HG03196 (cell line): ENCODE data around the gene ADARB1.

Experiments
- ATAC-seq: cut with Tn5 transposase; IDR thresholded peaks from one replicate; pipeline ENCODE4 v1.9.1; 2021; ENCODE audit not compliant: unreplicated experiment

ADARB1 gene

DNA sequence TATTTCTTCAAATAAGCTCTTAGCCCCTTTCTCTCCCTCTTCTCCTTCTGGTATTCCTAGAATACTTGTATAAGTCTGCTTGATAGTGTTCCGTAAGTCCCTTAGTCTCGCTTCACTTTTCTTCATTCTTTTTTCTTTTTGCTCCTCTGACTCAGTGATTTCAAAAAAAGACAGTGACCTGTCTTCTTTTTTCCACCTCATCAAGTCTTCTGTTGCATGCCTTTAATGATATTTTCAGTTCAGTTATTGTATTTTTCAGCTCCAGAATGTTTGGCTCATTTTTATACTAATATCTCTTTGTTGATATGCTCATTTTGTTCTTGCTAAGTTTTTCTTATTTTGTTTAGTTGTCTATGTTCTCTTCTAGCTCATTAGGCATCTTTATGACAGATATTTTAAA, 115.6 kb downstream of the ADARB1 start:
- ATAC-seq, result no peak

DNA sequence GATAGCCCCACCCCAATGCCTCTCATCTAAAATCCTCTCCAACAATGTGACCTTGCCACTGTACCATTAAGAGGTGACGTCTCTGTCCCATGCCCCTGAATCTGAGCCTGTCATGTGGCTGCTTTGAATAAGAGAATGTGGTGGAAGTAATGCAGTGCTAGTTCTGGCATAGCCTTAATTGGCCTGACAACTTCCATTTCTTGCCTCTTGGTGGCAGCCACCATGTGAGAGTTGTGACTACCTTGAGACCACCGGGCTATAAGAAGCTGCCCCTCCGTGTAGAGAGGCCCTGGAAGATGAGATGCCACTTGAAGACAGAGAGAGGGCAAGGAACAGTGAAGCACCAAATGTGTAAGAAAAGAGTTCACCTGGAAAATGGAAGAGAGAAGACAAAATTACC, 118.0 kb downstream of the ADARB1 start:
- no peak for ATAC-seq

DNA sequence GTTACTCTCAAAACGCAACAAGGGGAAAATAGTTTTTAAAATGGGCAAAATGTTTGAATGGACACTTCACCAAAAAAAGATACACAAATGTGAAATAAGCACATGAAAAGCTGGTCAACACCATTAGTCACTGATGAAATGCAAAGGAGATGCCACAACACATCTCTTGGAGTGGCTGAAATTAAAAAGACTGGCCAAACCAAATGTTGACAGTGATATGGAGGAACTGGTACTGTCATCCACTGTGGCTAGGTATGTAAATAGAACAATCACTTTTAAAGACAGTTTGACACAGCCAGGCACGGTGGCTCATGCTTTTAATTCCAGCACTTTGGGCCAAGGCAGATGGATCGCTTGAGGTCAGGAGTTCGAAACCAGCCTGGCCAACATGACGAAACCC, 122.2 kb downstream of the ADARB1 start:
- ATAC-seq, result no peak

DNA sequence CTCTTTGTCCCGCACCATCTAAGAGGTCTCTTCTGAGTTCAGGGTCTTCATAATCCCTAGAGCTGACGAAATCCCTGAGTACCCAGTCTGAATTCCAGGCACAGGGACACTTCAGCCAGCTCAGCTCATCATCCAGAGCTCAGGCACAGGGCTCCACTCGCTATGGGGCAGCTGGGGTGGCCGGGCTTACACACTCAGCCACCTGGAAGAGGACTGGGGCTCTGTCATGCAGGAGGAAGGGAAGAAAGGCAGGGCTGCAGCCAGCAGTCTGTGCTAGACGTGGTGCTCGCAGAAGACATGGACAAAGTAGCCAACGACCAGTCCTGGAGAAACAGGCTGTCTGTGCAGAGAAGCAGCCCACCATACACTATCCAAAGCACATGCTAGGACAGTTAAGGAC, 124.8 kb downstream of the ADARB1 start:
- no peak for ATAC-seq

DNA sequence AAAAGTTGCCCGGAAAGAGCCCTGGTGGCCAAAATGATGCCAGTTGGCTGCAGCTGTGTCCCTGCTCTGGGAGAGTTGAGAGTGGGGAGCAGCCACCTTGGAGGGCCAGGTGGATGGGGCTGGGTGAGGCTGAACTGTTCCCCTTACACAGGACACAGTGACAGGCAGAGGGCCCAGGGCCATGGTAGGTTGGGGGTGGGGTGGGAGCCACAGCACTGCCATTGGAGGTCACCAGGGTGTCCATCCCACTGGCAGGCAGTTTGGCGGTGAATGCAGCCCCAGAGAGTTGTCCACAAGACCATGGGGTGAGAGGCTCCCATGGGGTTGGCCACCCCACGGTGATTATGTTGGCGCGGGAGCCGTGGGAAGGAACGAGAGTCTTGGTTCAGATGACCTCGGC, 125.7 kb downstream of the ADARB1 start:
- no peak for ATAC-seq

- no peak for ATAC-seq
These were observed 126.4 kb downstream of the ADARB1 start for GRCh38 chr21:45200581-45201296.

GRCh38 chr21:45202344-45202743, 128.0 kb downstream of the ADARB1 start:
- ATAC-seq, result no peak

GRCh38 chr21:45202889-45203288, 128.5 kb downstream of the ADARB1 start:
- ATAC-seq, result no peak

GRCh38 chr21:45203983-45204382, 129.6 kb downstream of the ADARB1 start:
- no peak for ATAC-seq

- ATAC-seq, result no peak
These were observed 130.0 kb downstream of the ADARB1 start for GRCh38 chr21:45204395-45204794.

DNA sequence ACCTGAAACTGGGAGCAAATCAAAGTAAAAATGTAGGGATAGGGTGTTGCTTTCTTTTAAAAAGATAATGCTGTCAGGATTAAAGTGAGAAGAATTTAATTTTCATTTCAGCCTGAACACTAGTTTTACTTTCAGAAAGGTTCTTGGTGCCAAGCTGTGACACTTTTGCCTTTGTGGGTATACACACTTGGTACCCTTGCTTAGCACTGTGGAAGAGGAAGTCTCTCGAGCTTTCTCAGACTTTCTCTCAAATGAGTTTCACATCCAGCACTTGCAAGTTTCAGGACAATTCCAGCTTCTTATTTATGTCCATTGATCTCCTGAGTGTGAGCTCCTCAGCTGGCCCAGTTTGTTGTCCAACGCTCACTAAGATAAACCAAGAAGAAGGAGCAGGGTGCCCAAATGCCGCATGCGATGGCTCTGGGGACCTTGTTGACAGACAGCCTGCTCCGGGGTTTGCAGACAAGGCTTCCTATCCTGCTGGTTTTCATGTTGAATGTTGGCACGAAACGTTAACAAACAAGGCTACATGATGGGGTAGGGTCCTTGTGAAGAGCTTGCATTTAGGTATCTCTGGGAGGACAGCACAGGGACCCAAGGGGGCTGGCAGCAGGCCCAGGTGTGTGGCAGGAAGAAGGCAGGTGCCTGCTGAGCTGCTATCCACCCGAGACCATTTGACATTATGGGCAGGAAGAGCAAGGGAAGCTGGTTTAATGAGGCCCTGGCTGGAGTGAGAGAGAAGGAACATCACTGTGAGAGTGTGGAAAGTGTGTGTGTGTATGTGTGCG, 133.7 kb downstream of the ADARB1 start:
- no peak for ATAC-seq

GRCh38 chr21:45208627-45208951, 134.2 kb downstream of the ADARB1 start:
- no peak for ATAC-seq

DNA sequence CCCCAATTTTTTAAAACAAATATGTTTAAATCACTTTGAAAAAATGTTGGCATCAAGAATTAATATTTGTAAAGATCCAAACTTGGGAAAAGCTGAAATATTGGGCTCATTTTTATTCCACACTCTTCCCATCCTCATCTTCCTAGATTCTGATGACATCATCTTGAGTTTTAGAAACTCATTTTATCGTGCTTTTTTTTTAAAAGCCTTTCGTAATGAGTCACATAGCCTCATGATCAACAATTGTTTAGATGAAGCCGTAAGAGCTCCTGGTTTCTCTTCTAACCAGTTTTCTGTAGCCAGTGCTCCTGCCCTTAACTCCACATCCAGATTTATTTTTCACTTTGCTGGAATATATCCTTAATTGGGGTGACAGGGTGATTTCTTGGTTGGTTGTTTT, 134.7 kb downstream of the ADARB1 start:
- no peak for ATAC-seq

- no peak for ATAC-seq
These were observed 135.4 kb downstream of the ADARB1 start for GRCh38 chr21:45209685-45210284.

- ATAC-seq, result no peak
These were observed 136.1 kb downstream of the ADARB1 start for GRCh38 chr21:45210461-45210983.

DNA sequence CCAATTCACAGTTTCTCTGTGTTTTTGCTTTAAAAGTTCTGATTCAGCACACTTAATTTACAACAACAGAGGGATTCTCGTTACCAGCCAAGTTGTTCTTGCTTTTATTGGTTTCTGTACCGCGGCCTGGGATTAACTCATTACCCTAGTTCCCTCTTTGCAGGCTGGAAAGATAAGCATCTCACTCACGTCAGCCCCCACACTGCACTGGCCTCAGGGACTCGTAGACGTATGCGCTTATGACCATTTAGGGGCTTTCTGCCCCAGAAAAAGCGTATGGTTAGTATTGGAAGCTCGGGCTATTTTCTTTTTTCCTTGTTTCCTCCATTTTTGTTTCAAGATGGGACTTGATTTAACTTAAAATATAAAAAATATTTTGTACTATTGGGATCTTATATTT, 137.3 kb downstream of the ADARB1 start:
- no peak for ATAC-seq

GRCh38 chr21:45213392-45213791, 139.0 kb downstream of the ADARB1 start:
- ATAC-seq, result no peak

DNA sequence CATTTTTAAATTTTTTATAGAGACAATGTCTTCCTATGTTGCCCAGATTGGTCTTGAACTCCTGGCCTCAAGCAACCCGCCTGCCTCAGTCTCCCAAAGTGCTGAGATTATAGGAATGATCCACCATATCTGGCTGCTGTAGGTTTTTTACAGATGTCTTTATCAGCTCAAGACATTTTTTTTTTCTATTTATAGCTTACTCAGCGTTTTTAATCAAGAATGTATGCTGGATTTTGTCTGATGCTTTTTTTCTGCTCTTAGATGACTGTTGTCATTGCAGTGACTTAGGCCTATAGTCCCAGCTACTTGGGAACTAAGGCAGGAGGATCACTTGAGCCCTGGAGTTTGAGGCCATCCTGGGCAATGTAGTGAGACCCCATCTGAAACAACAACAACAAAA, 140.8 kb downstream of the ADARB1 start:
- no peak for ATAC-seq

GRCh38 chr21:45217010-45217409, 142.6 kb downstream of the ADARB1 start:
- ATAC-seq, result no peak

GRCh38 chr21:45219517-45219916, 145.1 kb downstream of the ADARB1 start:
- ATAC-seq, result no peak

DNA sequence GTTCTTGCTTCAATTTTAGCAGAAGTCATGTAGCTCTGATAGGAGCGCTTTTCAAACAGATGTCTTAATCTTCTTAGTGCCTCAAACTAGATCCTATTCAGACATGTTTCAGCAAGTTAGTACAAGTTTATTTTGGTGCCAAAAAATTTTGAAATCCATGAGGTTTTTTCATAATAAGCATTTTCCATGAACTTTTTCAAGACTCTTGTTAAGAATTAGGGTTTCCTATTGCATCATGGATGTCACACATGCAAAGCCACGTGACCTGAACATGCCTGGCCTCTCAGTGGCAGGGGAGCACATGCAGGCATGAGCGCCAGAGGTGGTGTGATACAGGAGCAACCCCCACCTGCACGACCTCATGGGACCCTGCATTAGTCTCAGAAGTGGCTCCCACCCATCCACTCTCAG, 145.7 kb downstream of the ADARB1 start:
- no peak for ATAC-seq
